Inferior parietal cortex (tissue), 1 donor: ENCODE measurements around the gene DCAF8.
A peak's percentile ranks its signal among the peaks of the same experiment; 100 is the strongest.

Source experiments
- DNase-seq: peaks from one replicate; pipeline ENCODE4 v3.0.0-alpha.2; 2016; ENCODE audit errors: extremely low spot score

DCAF8 gene

DNA sequence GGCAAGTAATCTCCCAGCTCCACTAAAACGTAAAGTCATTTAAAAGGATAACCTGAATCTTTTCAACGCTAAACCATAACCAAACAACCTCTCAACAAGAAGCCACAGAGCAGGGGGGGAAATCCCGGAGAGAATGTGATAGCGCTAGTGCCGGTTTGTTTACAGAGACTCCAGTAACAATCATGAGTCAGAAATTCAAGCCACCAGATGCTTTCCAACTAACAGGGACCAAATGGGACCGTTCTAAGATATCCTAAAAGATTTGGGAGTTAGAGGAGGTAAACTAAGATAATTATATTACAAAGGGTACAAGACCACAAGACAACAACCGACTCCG, 825 bp downstream of the DCAF8 start:
- DNase-seq: peak; percentile 54

DNA sequence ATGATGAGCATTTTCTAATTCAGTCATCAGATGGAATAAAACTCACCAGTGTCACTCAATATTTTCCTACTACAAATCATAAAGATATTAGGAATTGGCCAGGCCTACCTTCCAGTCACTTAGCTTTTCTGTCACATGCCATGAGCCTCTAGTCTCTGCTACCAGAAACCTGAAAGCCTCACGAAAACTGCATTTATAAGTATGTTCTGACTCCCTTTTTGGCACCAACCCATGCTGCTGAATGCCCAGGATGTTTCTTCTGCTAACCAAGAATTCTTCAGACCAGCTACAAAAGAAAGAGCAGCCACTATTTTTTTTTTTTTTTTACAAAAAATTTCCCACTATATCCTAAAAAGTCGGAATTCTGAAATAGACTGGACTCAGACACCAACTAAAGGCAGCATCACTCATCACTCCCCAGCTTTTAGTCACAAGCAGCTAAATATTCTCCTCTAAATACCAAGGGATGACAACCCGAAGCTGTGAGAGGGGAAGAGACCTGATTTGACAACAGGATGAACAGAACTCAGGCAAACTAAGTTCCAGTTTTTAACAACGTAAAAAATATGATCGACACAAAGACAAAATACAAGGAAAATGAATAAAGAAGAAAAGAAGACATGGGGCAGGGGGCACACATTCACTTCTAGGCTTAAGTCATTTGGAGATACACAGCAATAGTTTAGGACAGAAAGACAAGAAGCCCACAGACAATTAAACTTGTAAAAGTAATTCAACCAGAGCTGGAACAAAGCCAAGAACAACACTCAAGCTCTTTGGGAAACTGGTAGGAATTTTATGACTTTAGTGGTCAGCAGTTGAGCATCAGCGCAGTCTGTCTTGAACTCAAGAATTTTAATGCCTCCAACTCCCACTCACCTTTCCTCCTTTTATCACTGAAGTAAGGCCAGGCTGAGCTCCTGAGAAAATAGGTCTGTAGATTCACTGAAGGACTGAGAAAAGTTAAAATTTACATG, 1.7 kb downstream of the DCAF8 start:
- DNase-seq: no peak

DNA sequence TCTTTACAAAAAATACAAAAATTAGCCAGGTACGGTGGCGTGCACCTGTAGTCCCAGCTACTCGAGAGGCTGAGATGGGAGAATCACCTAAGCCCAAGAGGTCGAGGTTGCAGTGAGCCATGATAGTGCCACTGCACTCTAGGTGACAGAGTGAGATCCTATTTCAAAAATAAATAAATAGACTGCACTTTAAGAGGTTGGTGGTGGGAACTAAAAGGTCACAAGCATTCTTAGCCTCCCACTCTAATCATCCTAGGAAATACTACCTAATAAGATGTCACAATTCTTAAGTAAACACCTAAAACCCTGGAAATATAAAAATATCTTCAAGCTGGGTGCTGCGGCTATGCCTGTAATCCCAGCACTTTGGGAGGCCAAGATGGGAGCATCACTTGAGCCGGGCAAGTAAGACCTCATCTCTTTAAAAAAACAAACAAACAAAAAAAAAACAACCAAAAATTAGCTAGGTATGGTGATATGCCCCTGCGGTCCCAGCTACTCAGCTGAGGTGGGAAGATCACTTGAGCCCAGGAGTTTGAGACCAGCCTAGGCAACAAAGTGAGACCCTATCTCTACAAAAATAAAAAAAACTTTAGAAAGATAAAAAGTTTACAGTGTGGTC, 4.1 kb downstream of the DCAF8 start:
- DNase-seq: no peak

DNA sequence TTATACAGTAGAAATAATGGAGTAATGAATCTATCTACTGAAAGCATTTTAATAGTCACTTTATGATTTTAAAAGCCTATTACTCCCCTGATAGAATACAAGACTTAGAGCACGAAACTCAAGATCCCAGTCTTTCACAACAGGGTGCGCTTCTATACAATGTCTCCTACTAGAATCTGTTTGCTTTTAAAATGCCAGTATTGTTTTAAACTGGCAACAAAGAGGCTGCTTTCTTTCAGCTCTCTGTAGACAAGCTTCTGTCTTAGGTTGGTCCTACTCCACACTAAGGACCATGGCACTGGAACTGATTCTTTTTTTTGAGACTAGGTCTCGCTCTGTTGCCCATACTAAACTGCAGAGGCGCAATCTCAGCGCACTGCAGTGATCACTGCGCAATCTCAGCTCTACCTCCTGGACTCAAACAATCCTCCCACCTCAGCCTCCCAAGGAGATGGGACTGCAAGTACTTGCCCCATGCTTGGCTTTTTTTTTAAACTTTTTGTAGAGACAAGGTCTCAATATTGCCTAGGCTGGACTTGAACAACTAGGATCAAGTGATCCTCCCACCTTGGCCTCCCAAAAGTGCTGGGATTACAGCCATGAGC, 4.8 kb downstream of the DCAF8 start:
- no peak for DNase-seq

DNA sequence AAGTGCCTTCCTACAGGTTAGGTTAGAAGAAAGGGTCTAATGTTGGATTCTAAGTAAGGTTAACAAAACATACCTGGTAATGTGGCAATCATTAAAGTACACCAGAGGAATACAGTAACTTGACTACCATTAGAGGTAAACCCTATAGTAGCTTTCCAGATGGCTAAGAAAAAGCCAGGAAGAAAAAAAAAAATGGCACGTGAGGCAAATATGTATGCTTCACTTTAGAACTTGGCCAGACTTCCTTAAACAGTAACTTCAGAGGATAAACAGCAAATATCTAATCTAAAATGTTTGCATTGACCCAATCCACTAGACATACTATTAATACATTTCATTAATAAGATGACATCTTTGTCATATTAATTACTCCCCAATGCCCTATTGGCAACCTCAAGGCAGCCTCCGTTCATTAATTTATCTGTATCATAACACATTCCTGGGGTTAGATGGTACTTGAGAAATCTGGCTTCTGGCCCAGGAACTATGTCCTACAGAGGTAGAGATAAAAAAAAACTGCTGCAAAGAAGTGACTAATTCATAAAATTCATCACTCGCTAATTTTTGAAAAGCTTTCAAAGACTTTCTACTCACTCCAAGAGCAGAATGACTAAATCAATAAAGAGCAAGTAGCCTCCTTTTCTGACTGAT, 5.8 kb downstream of the DCAF8 start:
- DNase-seq: no peak

DNA sequence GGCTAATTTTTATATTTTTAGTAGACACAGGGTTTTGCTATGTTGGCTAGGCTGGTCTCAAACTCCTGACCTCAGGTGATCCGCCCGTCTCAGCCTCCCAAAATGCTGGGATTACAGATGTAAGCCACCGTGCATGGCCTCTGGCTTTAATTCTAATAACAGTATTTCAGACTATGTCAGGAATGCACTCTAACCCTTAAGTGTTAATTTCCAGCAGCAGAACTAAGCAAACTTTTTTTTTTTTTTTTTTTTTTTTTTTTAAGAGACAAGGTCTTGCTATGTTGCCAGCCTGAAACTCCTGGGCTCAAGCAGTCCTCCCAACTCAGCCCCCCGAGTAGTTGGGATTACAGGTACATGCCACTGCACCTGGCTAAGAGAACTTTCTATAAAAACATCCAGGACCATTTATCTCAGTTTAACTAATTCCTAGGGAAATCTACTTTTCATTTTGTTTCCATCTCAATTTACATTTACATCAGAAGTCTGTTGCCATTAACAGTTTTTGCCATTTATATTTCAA, 6.5 kb downstream of the DCAF8 start:
- DNase-seq: no peak

DNA sequence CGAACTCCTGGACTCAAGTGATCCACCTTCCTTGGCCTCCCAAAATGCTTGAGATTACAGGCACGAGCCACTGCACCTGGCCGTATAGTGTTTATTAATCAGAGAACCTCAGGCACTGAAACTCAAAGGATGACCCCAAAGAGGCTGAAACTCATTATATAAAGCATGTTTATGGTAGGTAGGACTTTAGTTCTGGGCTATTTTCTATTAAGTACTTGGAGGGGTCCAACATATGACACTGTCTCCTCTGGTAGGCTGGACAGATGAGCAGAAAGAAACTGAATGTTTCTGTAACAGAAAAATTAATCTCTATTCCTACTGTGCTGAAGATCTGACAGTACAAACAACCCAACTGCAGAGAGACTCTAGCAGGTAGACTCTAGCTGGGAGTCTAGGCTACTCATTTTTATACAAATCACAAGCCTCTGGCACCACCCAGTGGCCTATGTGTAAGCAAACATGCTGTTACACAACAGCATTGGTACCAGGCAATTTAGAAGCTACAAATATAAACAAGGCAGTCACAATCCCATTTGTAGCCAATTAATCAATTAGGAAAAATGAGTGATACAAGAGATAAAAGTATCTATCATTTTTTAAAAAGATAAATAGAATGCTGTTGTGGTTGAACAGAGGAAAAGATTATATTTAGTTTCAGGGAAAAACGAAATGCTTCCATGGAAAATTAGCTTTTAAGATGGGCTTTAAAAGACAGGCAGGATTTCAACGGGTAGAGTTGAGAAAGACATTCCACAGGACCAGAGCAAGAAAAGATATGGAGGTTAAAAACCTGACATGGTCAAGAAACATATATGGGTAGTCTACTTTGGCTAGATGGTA, 10.4 kb downstream of the DCAF8 start:
- peak; percentile 93 for DNase-seq

DNA sequence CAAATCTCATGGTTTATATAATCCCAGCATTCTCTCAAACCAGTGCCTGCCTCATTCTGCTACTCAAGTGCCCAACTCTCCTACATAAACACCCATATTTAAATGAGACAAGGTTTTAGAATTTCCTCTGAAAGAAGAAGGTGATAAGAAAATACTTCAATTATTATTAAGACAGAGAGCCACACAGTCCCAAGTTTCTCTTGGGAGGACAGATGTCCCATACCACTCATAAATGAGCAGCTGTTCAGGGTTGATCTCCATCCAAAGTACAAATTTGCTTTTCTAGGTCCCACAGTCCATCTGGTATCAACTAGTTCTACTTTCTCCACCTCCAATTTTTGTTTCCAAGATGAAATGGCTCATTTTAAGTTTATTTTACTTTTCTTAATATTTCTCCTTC, 11.3 kb downstream of the DCAF8 start:
- peak; percentile 61 for DNase-seq

DNA sequence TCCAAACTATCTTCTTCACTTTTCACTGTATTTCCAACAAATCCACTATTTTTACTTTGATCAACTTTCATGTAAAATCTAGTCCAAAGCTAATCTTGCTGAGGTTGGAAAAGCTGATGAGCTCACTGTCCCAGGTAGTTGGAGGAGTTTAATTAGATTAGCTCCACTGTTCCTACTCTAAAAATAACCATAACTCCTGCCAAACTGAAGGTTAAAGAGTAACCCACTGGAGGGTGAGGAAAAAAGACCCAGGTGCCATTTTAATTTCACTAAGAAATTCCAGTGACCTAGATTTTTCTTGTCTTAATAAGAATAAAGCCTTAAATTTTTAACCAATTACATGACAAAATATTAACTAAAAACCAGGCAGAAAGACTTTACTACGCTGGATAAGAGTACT, 15.3 kb downstream of the DCAF8 start:
- no peak for DNase-seq

DNA sequence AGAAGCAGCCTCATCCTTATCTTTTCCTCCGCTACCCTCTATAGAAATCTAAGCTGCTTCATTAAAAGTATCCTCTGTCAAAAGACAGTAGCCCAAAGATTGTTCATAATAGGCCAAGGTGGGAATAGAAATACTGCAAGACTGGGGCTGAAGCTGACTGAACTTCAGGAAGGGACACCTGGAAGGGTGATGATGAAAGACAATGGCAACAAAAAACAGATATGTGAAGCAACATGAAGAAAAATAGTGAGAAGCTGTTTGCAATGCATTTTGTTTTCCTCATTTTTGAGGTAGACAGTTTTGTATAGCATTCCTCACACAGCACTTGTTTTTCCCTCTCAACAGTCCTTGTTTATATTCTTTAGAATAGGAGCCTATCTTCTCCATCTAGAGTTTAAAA, 16.9 kb downstream of the DCAF8 start:
- no peak for DNase-seq

DNA sequence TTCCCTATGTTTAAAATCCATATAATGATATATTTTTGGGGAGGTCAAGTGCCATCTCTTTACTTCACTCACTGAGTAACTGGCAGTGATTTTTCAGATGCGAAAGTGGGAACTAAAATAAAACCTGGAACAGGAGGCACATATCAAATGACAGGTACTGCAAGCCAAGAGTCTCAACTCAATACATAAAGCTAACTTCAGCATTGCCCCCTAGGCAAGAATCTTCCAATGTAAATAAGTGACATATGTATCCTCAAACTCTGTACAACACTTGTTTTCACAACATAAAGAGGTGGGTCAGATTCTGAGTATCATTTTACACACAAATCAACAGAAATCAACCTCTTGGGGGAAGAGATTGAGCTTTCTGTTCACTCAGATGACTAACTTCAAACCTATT, 18.1 kb downstream of the DCAF8 start:
- no peak for DNase-seq

DNA sequence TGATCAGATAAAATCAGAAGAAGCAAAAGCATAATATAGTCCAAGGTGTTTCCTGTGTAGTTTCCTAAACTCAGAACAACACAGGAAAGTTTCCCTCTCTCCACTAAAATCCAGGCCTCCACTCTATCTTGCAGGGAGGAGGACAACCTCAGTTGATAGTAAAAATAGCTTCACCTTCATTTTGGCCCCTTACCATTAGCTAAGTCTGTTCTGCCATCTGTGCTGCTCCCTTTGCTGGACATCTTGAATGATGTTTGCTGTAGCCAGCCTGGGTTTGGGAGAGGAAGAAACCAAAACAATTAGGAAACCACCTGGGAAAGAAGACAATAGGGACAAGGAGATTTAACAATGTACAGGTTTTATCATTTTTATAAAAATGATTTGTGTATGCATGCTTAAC, 18.6 kb downstream of the DCAF8 start:
- no peak for DNase-seq

DNA sequence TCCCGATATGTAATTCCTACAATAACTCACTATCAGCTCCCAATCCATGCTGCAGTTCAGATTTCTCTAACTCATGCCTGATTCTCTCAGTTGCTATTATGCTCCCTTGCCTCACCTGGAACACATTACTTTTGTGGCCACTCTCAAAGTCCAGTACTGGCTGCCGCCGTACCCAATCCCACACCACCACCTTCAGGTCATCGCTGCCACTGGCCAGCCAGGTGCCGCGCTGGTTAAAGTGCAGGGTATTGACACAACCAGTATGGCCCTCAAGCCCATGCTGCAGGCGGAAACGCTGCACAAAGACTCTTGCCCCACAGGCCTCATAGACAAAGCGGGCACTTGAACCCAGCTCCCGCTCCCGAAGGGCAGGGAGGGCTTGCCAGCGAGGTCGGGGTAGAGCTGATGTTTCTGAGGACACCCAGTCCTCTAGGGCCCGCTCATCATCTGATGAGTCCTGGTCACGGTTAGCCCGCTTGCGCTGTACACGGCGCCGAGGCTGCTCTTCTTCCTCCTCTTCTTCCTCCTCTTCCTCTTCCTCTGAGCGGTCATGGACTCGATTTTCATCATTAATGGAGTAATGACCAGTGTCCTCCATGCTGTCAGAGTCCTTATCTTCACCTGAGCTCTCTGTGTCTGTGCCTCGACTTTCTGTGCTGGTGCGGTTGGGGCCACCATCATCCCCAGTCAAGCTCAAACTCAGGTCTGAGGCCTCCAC, 22.6 kb downstream of the DCAF8 start:
- no peak for DNase-seq

DNA sequence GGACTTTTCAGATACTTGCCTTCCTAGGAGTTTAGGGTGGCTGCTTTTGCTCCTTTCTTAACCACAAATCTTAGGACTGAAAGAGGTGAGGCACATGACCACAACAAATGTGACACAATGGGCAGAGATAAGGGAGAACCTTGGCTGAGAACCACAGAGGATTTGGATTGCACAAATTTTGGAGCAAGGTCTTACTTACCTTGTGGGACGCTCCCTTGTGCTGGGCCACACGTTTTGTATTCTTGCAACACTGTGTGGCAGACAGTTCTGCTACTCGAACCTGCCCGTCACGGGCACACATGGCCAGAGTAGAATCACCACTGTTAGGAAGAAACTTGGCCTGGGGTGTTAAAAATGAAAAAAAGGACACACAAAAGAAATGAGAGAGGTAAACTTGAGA, 23.9 kb downstream of the DCAF8 start:
- DNase-seq: no peak

DNA sequence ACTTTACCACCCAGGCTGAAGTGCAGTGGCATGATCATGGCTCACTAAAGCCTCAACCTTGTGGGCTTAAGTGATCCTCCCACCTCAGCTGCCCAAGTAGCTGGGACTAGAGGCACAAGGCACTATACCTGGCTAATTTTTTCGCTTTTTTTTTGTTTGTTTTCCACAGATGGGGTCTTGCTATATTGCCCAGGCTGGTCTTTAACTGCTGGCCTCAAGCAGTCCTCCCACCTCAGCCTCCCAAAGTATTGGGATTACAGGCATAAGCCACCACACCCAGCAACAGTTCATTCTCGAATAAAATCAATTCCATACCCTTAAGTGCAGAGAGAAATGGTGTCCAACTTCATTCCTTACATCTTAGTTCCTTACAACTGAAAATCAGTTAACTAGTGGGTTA, 24.8 kb downstream of the DCAF8 start:
- DNase-seq: no peak

DNA sequence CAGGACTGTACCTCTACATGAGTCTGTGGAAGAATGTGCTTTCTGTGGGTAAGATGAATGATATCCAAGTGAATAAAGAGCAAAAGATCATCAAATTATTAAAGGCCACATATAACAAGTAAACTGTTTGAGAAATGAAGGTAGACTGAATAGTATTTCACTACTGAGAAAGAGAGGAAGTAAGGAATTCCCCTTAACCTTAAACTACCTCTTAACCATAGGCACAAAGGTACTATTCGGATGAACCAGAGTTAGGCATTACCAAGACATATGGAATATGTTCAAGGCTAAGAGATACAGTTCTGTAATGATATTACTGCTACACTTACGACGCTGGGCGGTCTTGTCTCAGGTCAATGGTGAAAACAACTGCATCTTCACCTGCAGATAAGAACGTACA, 25.5 kb downstream of the DCAF8 start:
- no peak for DNase-seq

DNA sequence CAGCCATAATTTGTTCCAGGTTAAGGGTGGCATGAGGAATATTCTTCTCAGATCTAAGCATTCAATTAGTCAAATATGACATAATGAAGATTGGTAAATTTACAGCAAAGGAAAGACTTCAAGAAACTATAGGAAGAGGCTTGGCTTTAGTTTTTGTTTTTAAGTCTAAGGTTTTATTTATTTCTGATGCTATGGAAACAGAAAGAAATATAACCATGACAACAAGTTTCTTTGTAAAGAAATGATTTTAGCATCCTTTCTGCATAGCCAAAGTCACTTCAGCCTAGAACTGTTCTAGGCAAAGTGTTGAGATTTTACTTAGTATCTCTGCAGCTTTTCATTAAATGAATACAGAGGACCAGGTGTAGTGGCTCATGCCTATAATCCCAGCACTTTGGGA, 29.4 kb downstream of the DCAF8 start:
- DNase-seq: no peak

DNA sequence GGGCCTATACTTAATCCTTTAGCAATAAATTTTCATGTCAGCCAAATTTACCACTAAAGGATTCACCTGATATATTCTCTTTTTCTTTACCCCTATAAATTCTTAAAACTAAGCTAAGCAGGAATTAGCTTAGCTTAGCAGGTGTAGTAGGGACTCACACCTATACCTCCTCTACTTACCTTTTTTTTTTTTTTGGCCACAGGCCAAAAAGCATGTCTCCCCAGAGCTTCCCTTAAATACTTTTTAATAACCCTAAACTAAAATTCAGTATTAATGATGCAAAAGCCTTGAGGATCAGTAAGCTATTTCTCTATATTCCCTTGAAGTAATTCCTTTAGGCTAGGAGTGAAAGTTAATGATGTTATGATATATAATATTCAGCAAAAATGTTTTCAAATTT, 33.9 kb downstream of the DCAF8 start:
- DNase-seq: no peak

DNA sequence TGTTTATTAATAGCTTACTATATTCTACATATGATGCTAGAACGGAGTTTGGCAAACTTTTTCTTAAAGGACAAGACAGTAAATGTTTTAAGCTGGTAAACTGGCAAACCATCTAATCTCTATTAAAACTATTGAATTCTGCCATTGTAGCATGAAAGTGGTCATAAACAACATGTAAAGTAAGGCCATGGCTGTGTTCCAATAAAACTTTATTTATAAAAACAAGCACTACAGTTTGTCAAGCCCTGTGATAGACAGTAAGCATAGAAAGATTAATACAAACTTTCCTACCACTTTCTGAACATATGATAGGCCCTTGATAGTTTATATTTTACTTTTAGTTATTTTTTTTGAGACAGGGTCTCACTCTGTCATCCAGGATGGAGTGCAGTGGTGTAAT, 34.8 kb downstream of the DCAF8 start:
- DNase-seq: no peak

DNA sequence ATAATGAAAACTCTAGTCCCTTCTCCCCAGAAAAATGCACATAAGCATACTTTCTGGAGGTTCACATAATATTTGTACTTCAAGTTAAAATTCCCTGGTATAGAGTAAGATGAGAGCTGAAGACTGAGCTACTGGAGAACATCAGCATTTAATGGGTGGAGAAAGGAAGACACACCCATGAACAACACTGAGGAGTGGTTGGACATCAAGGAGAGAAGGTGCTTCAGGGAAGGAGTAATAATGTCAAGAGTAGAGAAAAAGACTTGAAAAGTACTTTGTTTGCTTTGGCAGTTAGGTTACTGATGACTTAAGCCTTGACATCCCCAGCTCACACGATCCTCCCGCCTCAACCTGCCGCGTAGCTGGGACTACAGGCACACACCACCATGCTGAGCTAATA, 35.3 kb downstream of the DCAF8 start:
- DNase-seq: no peak

DNA sequence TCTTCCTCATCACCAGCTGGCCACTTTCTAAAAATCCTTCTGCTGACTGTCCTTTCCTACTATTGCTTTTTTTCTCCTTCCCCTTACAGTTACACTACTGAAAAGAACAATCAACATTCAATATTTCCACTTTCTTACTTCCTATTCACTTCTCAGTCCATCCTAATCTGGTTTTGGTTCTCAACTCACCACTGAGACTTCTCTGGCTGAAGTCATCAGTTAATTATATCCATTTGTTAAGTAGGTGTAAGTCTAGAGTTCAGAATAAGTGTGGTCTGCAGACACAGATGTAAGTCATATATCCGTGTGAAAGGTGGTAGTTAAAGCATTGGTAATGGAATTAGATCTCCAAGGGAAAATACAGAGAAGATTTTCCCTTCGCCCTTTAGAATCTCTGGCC, 35.7 kb downstream of the DCAF8 start:
- no peak for DNase-seq
